Measurements from ENCODE around the gene PKP4. TPM values are rescaled to one million over a fixed set of nuclear protein-coding genes. Genes with fewer than 3 reads are reported as not detected.

The PKP4 gene
- total RNA-seq, 1 donor from 2014 or later: 22.6 TPM

DNA sequence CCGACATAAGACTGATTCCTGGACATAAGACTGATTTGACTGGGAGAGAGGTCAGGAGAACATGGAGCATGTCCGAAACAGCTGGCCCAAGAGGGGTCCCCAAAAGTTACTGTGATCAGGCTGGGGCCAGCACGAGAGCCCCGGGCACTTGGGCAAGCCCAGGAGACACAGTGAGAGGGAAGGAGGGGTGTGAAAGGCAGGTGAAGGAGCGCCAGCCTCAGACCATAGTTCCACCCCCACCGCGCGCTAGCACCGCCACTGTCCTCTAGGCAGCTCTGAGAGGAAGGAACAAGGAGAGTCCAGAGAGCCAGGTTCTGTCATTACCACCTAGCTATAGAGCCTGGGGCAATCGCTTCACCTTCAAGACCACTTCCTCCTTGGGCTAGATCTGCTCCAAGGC lies 260.2 kb downstream of the PKP4 start:
- DNase-seq (ENCODE audit: low spot score): no peak

DNA sequence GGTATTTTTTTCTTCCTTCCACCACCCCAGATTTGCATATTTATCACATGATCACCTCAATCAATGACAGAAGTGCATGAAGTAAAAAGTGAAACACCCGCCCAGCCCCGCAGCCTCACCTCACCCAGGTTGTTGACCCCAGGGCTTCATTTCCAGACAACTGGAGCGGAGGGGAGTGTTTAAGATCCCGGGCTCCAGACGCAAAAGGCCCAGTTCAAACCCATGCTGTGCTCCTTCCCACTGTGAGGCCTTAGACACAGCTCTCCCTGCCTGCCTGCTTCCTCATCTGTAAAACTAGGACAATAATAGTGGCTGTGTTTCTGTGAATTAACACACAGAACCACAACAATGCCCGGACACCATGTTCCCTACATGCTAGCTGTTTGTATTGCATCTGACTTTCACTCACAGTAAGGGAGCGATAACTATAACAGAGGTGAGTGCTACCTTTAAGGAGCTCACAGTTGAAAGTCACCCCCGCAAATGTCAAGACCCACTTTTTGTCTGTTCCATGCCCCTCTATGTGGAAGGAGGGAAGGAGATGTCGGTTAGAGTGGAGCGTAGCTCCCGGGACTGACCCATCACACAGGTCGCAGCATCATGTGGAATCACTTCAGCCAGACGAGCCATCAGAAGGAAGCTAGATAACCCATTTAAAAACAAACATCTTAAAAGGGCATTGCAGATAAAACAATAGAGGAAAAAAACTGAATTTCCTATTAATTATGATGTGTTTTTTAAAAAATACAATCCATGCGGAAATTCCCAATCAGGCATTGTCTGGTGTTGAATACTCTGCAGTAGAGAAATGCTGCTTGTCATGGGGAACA lies 260.8 kb downstream of the PKP4 start:
- DNase-seq (ENCODE audit: low spot score): no peak

DNA sequence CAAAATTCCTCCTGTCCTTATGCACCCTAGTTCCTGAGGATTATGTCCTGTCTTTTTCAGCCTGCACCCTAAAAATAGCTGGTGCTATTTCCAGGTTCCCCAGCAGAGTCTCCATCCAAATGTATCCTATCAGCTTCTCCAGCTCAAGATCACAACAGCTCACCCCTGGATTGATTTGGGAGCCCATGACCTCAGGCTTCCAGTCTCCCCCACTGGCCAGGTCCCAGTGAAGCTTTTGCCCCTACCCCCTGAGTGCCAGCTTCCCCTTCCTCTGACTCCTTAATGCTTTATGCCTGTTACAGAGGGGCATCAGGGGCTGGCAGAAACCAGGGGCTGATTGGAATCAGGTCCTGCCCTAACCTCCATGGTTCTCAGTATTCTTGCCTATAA lies 261.4 kb downstream of the PKP4 start:
- DNase-seq (ENCODE audit: low spot score): no peak

- no peak for DNase-seq (ENCODE audit: low spot score)
These were observed 262.1 kb downstream of the PKP4 start for GRCh38 chr2:158718851-158719250.

DNA sequence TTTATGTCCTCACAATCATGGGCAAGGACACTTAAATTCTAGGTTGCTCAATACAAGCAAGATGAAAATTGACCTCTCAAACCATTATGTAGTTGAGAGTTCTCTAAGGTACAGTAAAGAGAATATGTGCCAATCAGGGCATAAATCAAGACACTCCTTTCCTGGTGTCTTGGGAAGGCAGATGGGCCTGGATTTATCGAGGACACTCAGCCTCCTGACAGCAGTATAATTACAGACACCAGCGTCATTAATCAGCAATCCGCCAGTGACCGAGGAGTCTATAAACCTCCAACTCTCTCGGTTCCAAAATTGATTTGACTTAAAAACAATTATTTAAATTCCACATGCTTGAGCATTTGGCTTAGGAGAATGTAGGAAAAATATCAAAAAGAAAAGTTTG lies 262.7 kb downstream of the PKP4 start:
- no peak for DNase-seq (ENCODE audit: low spot score)

DNA sequence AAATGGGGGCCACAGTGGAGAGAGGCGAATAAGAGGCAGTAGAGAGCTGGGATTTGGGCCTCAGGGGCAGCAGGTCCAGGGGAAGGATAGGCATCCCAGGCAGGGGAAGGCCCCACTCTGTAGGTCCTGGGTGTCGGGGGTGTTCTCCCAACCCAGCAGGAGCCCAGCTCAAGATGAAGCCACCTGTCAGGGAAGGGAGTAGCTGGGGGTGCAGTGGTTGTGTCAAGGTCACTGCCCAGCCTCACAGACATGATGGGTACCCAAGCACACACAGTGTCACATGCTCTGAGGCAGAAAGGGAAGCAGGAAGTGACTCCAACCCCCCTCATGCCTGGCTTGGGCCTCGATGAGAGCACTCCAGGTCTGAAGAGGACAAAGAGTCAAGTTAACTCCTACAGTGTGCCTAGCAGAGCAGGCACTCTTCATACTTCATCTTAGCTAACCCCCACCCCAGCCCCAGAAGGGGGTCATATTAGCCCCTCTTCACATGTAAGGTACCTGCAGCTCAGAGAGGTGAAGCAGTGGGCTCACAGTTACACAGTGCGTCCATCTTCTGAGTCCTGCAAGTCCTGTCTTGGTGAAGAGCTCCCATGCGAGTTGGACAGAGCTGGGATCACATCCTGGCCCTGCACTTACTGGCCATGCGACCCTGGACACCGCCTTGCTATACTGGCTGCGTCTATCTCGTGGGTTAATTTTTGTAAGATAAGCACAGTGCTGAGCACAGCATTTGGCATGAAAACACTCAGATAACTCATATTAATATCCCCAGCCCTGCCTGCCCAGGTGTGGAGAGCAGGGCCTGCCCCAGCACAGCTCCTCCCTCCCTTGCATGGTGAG lies 265.7 kb downstream of the PKP4 start:
- DNase-seq (ENCODE audit: low spot score): no peak

DNA sequence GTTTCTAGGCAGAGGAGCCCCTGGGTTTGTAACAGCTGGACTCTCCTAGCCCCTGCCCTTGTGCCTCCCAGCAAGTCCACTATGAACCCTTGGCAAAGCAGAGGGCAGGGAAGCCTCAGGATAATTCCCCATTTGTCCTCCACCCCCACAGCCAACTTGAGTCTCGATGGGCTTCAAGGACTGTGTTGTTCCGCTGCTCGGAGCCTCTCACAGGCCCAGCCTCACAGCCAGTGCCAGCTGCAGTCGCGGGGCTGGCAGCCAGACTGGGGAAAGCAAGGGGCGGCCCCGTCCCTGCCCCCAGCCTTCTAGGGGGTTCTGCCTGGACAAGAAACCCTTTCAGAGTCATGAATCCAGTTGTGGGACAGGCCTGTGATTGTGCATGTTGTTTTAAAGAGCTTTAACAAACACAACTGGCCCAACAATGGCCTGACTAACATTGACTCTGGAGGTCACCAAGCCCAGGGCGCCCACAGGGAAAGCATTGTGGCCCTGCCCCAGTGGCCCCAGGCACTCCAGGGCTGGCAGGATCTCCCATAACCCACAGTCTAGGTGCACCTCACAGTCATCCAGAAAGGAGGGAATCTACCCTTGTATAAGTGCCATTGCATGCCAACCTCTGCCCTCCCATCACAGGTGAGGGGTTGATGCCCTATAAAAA lies 266.6 kb downstream of the PKP4 start:
- DNase-seq (ENCODE audit: low spot score): no peak

- no peak for DNase-seq (ENCODE audit: low spot score)
These were observed 267.4 kb downstream of the PKP4 start for GRCh38 chr2:158723921-158724802.

- no peak for DNase-seq (ENCODE audit: low spot score)
These were observed 268.1 kb downstream of the PKP4 start for GRCh38 chr2:158724803-158725381.

- no peak for DNase-seq (ENCODE audit: low spot score)
These were observed 268.7 kb downstream of the PKP4 start for GRCh38 chr2:158725441-158725891.

DNA sequence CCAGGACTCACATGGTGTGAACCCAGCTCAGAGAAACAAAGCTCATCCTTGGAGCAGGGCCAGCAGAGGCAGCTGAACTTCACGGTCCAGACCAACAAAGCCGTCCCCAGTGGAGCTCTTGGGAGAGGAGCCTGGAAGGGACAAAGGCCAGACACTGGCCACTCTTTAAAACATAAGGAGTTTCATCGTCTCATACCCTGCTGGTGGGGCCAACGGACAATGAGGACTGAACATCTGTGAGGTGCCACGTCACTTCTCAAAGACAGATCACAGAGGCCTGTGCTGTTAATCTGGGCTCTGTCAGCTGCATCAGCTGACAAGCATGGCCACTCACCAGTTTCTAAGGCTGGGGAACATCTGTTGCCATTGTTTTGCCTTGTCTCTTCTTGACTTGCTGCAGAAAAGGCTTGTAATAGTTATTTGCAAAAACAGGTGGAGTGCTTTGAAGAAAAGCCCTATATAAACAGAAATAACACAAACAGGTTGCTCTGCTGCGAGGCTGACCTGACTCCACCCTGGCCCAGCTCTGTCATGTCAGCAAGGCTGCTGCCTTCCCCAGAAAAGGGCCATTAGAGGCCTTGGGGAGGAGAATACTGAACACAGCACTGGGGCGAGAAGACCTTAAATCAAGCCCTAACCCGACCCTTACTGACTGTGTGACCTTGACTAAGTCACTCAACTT lies 270.3 kb downstream of the PKP4 start:
- DNase-seq (ENCODE audit: low spot score): no peak

- no peak for DNase-seq (ENCODE audit: low spot score)
These were observed 271.7 kb downstream of the PKP4 start for GRCh38 chr2:158728422-158728821.

- DNase-seq (ENCODE audit: low spot score): no peak
These were observed 272.7 kb downstream of the PKP4 start for GRCh38 chr2:158729451-158729850.

GRCh38 chr2:158729873-158730620 lies 273.3 kb downstream of the PKP4 start:
- DNase-seq (ENCODE audit: low spot score): no peak

GRCh38 chr2:158730621-158731140 lies 273.9 kb downstream of the PKP4 start:
- DNase-seq (ENCODE audit: low spot score): no peak

DNA sequence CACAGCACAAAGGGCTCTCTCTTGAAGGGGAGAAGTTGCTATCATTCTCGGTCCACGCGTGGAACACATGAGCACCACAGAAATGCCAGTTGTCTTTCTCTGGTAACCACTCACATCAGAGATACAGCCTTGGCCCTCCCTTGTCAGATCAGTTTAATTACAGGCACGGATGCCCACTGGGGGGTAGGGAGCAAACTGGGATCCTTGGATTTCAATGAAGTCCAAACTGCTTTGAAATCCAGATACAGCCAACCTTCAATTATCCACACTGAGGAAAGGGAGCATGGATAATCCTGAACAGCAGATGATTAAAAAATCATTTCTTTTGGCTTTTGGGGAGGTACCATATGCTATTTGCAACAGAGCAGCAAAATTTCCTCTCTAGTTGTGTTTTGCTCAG lies 274.6 kb downstream of the PKP4 start:
- no peak for DNase-seq (ENCODE audit: low spot score)
